Eye (tissue), 1 donor: ENCODE results near the gene TMPRSS3.

Experiments used
- DNase-seq: peaks from one replicate; pipeline ENCODE4 v3.0.0-alpha.2; 2015

Gene TMPRSS3

DNA sequence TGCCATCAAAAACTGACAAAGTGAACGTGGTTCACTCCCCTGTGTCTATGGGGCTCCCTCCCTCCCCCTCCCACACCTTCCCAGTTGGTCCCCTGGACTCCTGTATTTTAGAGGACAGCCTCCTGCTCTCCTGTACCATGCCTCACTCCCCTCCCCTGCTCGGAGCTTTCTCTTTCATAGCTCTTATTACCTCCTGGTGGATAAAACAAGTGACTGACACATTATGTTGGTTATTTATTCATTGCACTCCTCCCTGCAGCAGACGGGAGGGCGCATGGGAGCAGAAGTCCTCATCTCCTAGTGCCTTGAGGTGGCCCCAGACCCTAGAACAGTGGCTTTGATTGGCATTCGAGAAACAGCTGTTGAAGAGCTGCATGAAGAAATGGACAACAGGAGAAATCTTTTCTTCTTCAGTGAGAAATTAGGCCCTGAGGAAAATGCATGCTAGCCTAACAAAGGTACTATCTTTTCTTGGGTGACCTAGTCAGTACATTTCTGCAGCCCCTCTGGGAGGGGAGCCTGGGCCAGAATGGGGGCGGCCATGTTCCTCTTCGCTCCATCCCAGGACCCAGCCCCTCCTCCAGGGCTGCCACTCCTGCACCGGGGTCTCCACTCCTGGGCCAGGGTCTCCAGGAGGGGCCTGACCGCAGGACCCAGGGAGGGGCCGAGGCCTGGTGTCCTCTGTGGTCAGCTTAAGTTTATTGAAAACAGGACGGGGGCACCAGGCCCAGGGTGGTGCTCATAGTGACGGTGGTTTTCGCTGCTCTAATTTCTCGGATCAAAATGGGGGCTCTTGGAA, 28.3 kb downstream of the TMPRSS3 start:
- DNase-seq: peak; percentile 49

DNA sequence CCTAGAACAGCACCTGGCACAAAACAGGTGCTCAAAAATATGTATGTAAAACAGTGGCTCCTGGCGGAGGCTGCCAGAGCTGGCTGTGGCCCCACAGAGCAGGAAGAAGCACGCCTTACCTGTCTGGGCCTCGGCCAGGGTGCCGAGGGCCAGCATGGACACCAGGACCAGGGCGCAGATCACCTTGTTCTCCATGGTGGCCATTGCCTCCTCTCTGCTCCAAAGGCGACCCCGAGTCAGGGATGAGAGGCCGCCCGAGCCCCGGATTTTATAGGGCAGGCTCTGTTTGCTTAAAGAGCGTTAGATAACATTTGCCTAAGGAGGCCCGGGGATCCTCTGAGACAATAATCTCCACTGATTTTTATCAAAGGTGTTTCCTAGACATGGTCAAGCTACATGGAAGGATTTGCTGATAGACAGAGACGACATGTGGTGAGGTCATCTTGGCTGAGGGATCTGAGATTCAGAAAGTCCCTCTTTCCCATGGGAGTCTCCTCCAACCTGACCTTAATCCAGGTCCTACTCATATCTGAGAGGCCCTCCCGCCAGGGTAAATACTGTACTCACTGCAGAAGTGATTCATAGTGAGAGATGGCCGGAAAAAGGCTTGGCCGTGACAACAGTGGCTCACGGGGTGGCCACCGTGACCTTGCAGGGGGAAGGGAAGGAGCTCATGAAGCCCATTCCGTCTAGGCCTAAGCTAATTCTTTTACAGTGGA, 29.4 kb downstream of the TMPRSS3 start, which contains the start of gene TFF1:
Gene TFF1, minus strand, starts transcription at position 244 of the 719 bp plus-strand sequence. Its CDS starts 40 bp downstream, at position 204.
- DNase-seq: no peak

DNA sequence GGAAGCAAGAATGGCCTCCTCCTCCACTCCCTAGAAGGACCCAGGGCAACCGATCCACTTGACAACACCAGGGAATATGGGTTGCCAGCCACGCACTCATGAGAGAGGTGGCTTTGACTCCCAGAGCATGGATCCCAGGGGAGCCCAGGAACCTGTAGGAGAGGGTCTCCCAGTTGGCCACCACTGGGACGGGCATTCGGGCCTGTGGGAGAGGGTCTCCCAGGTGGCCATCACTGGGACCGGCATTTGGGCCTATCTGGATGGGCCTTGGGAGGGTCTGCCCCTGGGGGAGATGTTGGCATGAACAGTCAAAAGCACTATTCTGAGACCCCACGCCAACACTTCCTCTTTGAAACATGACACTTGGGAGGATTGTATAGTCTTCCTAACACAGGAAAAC, 30.1 kb downstream of the TMPRSS3 start:
- DNase-seq: no peak

DNA sequence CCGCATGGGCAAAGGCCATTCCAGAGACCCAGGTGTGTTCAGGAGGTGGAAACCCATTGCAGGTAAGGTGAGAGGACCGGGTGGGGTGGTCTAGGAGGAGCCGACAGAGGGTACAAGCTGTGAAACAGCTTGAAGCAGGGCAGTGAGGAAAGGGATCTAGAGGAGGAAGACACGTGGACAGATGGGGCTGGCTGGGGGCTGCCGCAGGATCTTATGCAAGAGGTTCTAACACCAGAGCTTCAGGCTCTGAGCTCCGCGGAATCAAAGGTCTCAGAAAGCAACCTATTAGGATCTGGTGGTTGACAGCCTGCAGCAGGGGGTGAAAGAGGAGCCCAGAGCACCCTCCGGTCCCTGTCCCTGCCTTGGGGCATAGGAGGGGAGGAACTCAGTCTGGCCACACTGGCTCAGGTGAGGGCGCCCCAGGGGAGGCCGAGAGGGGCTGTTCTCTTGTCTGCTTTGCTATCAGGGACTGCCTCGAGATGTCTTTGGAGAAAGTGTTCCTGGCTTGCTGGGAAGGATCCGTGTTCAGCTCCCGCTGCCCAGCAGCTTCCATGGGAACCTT, 31.5 kb downstream of the TMPRSS3 start:
- DNase-seq: no peak

DNA sequence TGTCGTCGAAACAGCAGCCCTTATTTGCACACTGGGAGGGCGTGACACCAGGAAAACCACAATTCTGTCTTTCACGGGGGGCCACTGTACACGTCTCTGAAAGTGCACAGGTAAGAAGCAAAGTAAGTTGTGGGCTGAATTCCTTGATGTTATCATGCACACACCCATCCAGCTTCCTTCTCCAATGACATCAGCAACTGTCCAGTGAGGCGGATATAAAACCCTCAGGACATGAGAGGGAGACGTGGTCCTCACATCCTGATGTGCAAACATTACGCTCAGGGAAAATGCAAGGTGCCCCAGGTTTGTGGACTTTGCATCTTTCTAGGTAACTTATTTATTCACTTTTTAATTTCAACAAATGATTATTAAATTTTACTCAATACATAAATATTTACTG, 32.5 kb downstream of the TMPRSS3 start:
- DNase-seq: no peak

DNA sequence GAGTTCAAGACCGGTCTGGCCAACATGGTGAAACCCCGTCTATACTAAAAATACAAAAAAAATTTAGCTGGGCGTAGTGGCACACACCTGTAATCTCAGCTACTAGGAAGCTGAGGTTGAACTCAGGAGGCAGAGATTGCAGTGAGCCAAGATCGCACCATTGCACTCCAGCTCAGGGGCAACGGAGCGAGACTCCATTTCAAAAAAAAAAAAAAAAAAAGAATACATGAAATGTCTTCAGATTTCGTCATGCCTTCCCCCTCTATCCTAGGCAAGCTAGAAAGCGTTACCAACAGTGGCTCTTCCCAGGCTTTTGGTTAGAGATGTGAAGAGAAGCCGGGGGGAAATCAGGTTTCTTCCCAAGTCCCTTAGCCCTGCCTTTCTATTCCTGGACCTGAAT, 33.2 kb downstream of the TMPRSS3 start:
- no peak for DNase-seq

DNA sequence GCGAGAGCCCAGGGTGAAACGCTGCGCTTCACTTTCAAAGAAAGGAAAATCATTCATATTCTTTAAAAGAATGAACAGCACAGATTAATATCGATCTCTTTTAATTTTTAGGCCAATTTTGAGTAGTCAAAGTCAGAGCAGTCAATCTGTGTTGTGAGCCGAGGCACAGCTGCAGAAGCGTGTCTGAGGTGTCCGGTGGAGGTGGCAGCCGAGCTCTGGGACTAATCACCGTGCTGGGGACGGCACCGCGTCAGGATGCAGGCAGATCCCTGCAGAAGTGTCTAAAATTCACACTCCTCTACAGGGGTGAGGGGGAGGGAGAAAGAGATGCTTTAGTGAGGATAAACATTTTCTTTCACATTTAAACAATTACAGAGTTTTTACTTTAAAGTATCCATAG, 33.7 kb downstream of the TMPRSS3 start:
- no peak for DNase-seq

DNA sequence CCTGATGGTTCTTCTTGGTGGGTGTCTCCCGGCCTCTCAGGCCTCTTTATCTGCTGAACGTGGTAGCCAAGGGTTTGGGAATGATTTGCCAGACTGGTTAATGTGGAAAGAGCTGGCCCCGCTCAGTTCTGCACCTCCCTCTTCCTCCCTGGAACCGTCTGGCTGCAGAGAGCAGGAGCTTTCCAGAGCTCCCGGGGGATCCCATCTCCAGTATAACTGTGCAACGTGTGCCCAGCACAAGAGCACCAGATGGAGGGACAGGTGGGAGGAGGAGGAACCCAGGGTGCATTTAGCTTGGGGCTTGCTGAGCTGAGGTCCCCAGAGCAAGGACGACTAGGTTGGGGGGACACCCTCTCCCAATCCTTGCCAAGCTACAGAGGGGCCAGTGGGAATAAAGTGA, 34.6 kb downstream of the TMPRSS3 start:
- DNase-seq: no peak

DNA sequence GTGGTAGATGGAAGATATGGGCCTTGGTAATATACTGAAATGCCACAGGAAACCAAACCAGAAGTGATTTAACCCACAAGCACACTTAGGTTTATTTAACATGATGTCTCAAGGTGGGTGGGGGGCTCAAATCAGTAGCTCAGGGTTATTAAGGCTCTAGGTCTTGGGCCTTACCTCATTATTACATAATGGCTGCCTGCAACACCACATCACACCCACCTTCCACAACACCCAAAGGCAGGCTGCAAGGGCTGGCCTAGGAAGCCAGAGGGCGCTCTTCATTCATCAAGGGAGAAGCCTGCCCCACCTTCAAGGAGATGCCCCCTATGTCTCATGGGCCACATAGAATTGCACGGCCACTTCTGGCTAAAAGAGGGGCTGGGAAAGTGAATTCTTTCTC, 35.5 kb downstream of the TMPRSS3 start:
- no peak for DNase-seq

DNA sequence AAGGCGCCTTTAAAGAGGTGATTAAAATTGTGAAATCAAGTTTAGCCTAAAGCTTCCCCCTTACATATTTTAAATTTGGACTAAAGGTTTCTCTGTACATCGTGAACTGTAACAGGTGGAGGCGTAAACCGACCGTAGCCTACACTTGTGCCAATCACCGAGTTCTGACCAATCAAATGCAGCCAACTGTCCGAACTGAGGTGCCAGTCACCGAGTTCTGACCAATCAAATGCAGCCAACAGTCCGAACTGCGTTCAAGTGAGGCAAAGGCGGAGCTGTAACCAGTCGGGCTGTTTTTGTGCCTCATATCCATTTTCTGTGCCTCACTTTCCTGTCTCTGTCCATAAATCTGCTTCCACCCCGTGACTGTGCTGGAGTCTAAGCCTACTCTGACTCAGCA, 36.9 kb downstream of the TMPRSS3 start:
- DNase-seq: no peak

DNA sequence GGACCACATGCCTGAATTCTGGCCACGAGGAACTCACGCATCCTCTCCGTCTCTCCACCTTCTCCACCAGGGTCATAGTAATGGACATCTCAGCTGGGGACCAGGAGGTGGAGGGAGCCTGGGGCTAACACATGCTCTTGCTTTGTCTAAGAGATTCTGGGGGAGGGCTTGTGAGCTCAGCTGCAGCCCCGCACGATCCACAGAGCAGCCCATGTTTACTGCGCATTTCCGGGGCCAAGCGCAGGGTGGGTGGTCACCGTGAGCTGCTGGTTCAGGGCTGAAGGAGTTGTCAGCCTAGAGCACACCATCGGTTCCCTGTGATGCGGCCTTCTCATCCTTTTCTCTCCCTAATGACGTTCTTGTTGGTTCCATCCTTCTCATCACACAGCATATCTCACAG, 37.6 kb downstream of the TMPRSS3 start:
- no peak for DNase-seq

DNA sequence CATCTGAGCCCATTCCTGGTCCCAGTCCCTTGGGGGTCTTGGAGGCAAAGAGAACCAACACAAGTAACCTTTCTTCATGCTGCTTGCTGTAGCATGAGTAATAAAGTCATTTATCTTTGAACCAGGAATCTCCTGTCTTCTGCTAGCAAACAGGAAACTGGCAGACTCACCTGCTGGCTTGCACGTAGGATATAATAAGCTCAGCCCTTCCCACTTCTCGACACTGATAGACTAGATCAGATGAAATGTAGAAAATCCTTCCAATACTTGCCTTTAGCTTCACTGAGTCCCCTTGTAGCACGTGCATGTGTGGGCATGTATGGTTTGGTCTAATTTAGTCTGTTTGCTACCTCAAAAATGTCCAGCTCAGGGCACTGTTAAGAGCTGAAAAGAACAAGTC, 38.5 kb downstream of the TMPRSS3 start:
- no peak for DNase-seq

DNA sequence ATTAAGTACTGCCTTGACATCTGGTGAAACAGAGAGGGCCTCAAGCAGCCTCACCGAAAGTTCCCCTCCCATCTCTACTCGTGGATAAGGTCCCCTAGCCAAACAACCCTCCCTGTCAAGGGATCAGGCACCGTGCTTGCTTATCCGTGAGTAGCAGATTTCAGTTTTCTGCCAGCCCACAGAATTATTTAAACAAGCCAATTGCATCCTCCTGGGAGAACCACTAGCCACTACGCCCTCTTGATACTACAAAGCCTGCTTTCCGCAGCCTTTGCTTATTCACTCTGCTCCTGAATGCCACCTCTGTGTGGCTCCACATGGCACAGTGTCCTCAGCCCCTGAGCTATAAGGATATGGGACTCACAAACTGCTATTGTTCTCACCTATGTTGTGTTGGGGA, 39.2 kb downstream of the TMPRSS3 start:
- no peak for DNase-seq

DNA sequence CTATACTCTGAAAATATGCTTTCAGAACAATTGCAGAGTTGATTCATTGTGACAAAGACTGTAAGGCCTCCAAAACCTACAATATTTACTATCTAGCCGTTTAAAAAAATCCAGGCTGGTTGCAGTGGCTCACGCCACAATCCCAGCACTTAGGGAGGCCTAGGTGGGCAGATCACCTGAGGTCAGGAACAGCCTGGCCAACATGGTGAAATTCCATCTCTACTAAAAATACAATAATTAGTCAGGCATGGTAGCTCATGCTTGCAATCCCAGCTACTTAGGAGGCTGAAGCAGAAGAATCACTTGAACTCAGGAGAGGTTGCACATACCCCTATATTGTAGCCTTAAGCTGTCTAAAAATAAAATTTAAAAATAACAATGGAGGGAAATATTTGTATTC, 39.8 kb downstream of the TMPRSS3 start:
- DNase-seq: no peak

DNA sequence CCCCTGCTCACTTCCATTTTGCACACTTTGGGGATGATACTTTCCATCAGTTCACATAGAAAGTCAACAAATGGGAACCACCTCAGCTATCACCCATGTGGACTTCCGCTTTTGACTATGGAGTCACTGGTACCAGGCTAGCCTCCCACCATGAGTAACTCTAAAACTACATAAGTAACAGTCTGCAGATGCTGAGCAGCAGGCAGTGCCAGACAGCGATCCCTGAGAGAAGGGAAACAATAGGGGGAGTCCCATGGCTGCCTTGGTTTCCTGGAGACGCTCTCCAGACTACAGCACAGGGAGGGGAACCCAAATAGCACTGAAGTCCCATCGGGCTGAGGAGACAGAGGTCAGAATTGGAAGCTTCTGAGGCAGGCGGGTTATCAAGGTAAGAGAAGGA, 42.2 kb downstream of the TMPRSS3 start:
- no peak for DNase-seq

DNA sequence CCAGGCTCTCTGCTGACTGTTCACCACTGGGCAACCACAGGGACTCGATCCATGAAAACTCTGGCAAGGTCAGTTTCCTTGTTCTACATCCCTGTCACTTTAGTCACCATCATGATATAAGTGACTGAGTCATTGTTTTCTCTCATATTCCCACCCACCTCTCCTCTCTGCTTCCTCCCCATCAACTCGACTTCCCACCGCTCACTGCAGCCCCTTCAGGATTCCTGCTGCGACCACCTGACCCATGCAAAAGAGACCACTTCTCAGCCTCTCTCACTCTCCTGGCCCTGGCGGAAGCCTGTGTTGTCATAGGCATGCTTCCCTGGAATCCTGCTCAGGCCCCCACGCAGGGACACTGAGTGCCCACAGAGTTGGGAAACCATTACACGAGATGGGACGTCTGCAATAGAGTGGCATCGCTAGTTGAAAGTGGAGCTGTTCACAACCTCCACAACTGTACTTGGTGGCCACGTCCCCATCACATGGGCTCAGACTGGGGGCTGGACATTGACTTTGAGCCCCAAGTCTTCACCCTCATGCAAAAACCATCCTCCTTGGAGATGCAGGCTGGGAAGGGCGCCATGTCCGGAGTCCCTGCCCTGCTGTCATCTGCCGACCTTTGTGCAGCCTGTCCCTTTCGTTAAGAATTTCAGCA, 43.3 kb downstream of the TMPRSS3 start:
- DNase-seq: no peak

DNA sequence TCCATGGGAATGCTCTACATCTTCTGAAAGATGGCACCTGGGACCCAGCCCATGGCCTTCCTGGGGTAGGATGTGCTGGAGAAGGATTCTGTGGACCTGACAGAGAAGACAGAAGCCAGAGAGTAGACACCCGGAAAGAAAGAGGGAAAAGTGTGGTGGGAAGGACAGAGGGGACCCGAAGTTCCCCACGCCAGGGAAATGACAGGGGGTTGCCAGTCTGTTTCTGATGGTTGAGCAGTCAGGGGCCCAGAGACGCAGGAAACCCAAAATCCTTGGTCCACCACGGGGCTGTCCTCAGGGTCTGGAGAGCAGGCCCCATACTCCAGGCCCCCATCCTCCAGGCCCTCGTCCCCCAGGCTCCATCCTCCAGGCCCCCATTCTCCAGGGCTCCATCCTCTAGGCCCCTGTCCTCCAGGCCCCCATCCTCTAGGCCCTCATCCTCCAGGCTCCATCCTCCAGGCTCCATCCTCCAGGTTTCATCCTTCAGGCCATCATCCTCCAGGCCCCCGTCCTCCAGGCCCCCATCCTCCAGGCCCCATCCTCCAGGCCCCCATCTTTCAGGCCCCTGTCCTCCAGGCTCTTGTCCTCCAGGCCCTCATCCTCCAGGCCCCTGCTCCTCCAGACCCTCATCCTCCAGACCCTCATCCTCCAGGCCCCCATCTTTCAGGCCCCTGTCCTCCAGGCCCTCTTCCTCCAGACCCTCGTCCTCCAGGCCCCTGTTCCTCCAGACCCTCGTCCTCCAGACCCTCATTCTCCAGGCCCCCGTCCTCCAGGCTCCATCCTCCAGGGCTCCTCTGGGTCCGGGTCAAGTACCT, 44.0 kb downstream of the TMPRSS3 start:
- DNase-seq: no peak

DNA sequence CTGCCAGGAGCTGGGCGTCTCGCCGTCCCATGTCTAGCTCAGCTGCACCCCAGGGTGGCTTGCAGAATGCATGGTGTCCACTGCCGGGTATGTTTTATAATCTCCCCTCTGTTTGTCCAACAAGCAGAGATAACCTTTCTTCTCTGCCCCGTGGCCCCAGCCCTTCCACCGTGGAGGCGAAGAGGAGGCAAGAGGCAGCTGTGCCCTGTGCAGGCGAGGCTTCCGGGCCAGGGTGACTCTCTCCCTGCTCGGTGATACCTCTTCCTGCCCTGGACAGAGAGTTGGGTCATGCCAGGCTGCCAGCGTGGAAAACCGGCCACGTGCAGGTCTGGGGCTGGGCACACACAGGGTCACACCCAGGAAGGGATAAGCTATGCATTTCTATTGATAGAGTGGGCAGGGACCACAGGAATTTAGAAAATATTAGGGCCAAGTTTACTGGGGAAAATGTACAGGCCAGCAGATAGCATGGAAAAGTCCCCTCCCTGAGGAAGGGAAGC, 44.9 kb downstream of the TMPRSS3 start, which contains the start of gene TFF2:
Gene TFF2, minus strand, starts transcription at position 68 of the 500 bp plus-strand sequence. Its CDS starts 37 bp downstream, at position 31.
- no peak for DNase-seq

DNA sequence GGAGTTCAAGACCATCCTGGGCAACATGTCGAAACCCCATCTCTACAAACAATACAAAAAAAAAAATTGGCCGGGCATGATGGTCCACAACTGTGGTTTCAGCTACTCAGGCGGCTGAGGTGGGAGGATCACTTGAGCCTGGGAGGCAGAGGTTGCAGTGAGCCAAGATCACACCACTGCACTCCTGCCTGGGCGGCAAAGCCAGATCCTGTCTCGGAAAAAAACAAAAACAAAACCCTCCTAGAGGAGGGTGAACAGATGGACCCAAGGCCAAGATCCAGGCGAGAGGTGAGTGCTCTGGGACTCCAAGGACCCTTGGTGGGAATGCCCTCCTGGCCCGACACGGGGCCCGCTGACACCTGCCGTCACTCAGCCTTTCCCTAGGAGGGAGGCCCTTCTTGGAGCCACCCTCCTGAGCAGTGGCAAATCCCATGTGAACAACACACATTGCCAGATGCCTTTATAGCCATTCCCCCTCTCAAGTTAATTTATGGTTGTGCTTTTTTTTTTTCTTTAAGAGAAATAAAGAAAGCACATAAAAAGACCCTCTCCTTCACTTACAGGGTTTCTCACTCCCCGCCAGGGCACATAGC, 45.4 kb downstream of the TMPRSS3 start:
- no peak for DNase-seq

DNA sequence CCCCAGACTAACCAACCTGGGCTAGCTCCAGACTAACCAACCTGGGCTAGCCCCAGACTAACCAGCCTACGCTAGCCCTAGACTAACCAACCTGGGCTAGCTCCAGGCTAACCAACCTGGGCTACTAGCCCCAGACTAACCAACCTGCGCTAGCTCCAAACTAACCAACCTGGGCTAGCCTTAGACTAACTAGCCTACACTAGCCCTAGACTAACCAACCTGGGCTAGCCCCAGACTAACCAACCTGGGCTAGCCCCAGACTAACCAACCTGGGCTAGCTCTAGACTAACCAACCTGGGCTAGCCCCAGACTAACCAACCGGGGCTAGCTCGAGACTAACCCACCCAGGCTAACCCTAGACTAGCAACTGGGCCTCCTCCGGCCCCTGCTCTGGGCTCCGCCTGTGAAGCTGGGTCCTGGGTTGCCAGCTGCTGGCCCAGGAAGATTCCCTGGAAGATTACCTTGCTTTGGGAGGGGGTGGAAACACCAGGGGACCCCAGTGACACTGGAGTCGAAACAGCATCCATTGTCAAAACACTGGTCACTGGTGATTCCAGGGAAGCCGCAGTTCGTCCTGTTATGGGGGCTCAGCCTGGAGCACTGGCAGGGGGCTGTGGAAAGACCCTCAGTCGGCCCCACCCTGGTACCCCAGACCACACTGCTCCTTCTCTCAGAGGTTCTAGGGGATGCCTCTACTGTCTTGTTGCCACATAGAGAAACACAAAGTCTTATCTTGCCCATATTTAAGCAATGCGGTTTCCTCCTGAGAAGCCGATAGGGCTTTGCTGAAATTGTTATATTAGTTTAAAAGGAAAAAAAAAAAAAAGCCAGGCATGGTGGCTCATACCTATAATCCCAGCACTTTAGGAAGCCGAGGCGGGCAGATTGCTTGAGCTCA, 46.2 kb downstream of the TMPRSS3 start:
- DNase-seq: no peak

DNA sequence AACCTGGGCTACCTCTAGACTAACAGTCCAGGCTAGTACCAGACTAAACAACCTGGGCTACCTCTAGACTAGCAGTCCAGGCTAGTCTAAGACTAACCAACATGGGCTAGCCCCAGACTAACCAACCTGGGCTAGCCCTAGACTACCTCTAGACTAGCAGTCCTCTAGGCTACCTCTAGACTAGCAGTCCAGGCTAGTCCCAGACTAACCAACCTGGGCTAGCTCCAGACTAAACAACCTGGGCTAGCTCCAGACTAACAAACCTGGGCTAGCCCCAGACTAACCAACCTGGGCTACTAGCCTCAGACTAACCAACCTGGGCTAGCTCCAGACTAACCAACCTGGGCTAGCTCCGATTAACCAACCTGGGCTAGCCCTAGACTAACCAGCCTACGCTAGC, 47.1 kb downstream of the TMPRSS3 start:
- DNase-seq: no peak
